Chondrocyte (in vitro differentiated cells): ENCODE measurements around the gene NEO1. TPM values are rescaled to one million over a fixed set of nuclear protein-coding genes. Genes with fewer than 3 reads are reported as not detected.

Experiments used
- DNase-seq: peaks from one replicate; pipeline ENCODE4 v3.0.0; 2021; ENCODE audit warnings: mixed read lengths, low spot score
- H3K27ac Mint-ChIP-seq: one replicate; pipeline ENCODE4 v1.8.0; 2021; ENCODE audit warnings: mild to moderate bottlenecking, moderate library complexity, mixed read lengths; ENCODE audit not compliant: unreplicated experiment
- H3K27me3 Mint-ChIP-seq: 2 replicates; pipeline ENCODE4 v1.8.0; 2021; ENCODE audit warnings: low read depth, mixed read lengths
- H3K36me3 Mint-ChIP-seq: 2 replicates; pipeline ENCODE4 v1.8.0; 2021; ENCODE audit warnings: low read depth, mixed read lengths
- H3K4me1 Mint-ChIP-seq: 2 replicates; pipeline ENCODE4 v1.8.0; 2021; ENCODE audit warnings: low read depth, mild to moderate bottlenecking, mixed read lengths
- H3K4me3 Mint-ChIP-seq: one replicate; pipeline ENCODE4 v1.8.0; 2021; ENCODE audit warnings: mild to moderate bottlenecking, moderate library complexity, mixed read lengths; ENCODE audit not compliant: unreplicated experiment
- H3K9me3 Mint-ChIP-seq: 2 replicates; pipeline ENCODE4 v1.8.0; 2021; ENCODE audit warnings: low read depth, mixed read lengths
- total RNA-seq: library from RNA; stranded (reverse); gene quantifications from 3 replicates; pipeline ENCODE4 v1.2.1, GENCODE V29; 2021
- TF ChIP-seq, protein P1 (sequence below): fragments of 200-600 bp; sonication (generic); IDR thresholded peaks from 2 replicates; pipeline ENCODE4 v1.5.0; 2021; ENCODE audit warnings: antibody characterized with exemption, mild to moderate bottlenecking, moderate library complexity

Gene NEO1
- total RNA-seq, 1 donor from 2014 or later: 42.1 TPM

- TF ChIP-seq, protein P1, sequence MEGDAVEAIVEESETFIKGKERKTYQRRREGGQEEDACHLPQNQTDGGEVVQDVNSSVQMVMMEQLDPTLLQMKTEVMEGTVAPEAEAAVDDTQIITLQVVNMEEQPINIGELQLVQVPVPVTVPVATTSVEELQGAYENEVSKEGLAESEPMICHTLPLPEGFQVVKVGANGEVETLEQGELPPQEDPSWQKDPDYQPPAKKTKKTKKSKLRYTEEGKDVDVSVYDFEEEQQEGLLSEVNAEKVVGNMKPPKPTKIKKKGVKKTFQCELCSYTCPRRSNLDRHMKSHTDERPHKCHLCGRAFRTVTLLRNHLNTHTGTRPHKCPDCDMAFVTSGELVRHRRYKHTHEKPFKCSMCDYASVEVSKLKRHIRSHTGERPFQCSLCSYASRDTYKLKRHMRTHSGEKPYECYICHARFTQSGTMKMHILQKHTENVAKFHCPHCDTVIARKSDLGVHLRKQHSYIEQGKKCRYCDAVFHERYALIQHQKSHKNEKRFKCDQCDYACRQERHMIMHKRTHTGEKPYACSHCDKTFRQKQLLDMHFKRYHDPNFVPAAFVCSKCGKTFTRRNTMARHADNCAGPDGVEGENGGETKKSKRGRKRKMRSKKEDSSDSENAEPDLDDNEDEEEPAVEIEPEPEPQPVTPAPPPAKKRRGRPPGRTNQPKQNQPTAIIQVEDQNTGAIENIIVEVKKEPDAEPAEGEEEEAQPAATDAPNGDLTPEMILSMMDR: no peak
- no peak for DNase-seq
- peak overlapping the region; percentile 47 for H3K27ac Mint-ChIP-seq
- no peak overlapping the region for H3K4me3 Mint-ChIP-seq
- H3K9me3 Mint-ChIP-seq: no peaks in the 10 kb centered on the region
- H3K36me3 Mint-ChIP-seq: peaks cover 2% of the 10 kb centered on the region
- H3K4me1 Mint-ChIP-seq: peaks cover 24% of the 10 kb centered on the region
- no peaks in the 10 kb centered on the region for H3K27me3 Mint-ChIP-seq
Observed at GRCh38 chr15:73142802-73143762, 90.8 kb downstream of the NEO1 start.

DNA sequence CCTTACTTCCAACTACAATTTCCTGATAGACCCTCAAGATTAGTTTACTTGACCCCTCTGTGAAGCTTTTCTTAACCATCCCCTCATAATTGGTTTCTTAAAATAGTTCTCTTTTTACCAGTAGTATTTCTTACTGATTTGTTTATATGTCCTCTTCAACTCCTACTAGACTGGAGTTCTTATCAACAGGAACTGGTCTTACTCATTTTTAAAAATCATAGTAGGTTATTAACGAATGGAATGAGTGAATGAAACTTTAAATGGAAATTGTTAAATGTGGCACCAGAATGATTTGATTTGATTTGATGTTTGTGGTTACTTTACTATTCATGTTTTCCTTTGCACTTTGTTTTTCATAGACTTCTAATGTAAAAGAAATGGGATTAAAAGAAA, 91.5 kb downstream of the NEO1 start:
- Mint-ChIP-seq H3K27me3 (no peaks in the 10 kb centered on the region), H3K36me3 (peaks cover 2% of the 10 kb centered on the region), H3K4me3 (no peak overlapping the region), H3K9me3 (no peaks in the 10 kb centered on the region), H3K4me1 (peaks cover 24% of the 10 kb centered on the region), H3K27ac (no peak overlapping the region)
- TF ChIP-seq, protein P1: no peak
- no peak for DNase-seq

- H3K36me3 Mint-ChIP-seq: peaks cover 4% of the 10 kb centered on the region
Observed at GRCh38 chr15:73146419-73146818, 94.2 kb downstream of the NEO1 start.

DNA sequence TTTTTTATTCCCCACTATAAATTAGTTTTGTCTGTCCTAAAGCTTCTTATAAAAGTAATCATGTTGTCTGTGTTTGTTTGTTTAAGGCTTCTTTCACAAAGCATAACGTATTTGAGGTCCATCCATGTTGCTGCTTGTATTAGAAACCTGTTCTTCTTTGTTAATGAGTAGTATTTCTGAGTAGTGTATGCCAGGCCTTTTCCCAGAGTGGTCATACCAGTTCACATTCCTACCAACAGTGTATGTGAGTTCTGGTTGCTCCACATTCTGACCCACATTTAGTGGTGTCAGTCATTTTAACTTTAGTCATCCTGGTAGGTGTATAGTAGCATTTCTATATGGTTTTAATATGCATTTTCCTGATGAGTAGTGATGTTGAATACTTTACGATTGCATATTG, 98.6 kb downstream of the NEO1 start:
- no peak for DNase-seq
- Mint-ChIP-seq H3K27ac (no peak overlapping the region), H3K4me3 (no peak overlapping the region), H3K27me3 (no peaks in the 10 kb centered on the region), H3K4me1 (no peaks in the 10 kb centered on the region), H3K36me3 (peaks cover 15% of the 10 kb centered on the region), H3K9me3 (peaks cover 27% of the 10 kb centered on the region)
- TF ChIP-seq, protein P1: no peak

More at GRCh38 chr15:73146419-73146818, 94.2 kb downstream of the NEO1 start:
- H3K9me3 Mint-ChIP-seq: peaks cover 8% of the 10 kb centered on the region
- peaks cover 14% of the 10 kb centered on the region for H3K4me1 Mint-ChIP-seq
- H3K4me3 Mint-ChIP-seq: no peak overlapping the region
- TF ChIP-seq, protein P1: no peak
- no peak overlapping the region for H3K27ac Mint-ChIP-seq
- no peaks in the 10 kb centered on the region for H3K27me3 Mint-ChIP-seq
- DNase-seq: no peak

GRCh38 chr15:73153024-73153423, 100.8 kb downstream of the NEO1 start:
- H3K4me1 Mint-ChIP-seq: no peaks in the 10 kb centered on the region
- peaks cover 31% of the 10 kb centered on the region for H3K9me3 Mint-ChIP-seq
- H3K27me3 Mint-ChIP-seq: no peaks in the 10 kb centered on the region
- H3K27ac Mint-ChIP-seq: no peak overlapping the region
- TF ChIP-seq, protein P1: no peak
- no peak overlapping the region for H3K4me3 Mint-ChIP-seq
- DNase-seq: no peak
- H3K36me3 Mint-ChIP-seq: peaks cover 17% of the 10 kb centered on the region
